Panc1 (cell line): ENCODE results near the gene C12orf42. TPM values are rescaled to one million over a fixed set of nuclear protein-coding genes. Genes with fewer than 3 reads are reported as not detected.
"Not testable (repeated sequence)": the region's sequence is repeated elsewhere in the genome, so short reads cannot be mapped to it uniquely, and the experiment has no call there.

Experiments used
- ATAC-seq: fragments of 200-7000 bp; cut with Tn5 transposase; 2 replicates; pipeline ENCODE4 v1.9.1; 2020; ENCODE audit warnings: mild to moderate bottlenecking, moderate library complexity
- BruUV-seq: library from RNA; stranded (reverse); fragments of 400-500 nt; replicated peaks from 2 replicates; lab custom pipeline; 2021; lab: Mats Ljungman, UMichigan
- CTCF ChIA-PET: fragments of 300-600 bp; sonication (Branson Sonifier 250); formaldehyde crosslinking; loops from one replicate; lab custom pipeline; 2022; ENCODE audit warnings: antibody characterized with exemption; lab: Charles Lee
- POLR2A ChIA-PET: fragments of 300-600 bp; sonication (Branson Sonifier 250); formaldehyde crosslinking; loops from one replicate; lab custom pipeline; 2022; ENCODE audit warnings: antibody characterized with exemption; lab: Charles Lee
- DNase-seq: peaks from one replicate; pipeline ENCODE4 v3.0.0-alpha.2; 2010; ENCODE audit warnings: low read depth, low spot score
- H3K27ac ChIP-seq: 2 replicates; pipeline ENCODE4 v1.5.1; 2011; ENCODE audit warnings: mild to moderate bottlenecking, low read length, inconsistent platforms
- H3K27me3 ChIP-seq: fragments of 200-500 bp; sonication (Bioruptor generic); 2 replicates; pipeline ENCODE4 v1.6.0; 2014; ENCODE audit warnings: low read length, inconsistent platforms; ENCODE audit not compliant: control insufficient read depth, insufficient read depth
- H3K36me3 ChIP-seq: fragments of 200-500 bp; sonication (Bioruptor generic); 2 replicates; pipeline ENCODE4 v1.5.1; 2014; ENCODE audit warnings: inconsistent platforms, mild to moderate bottlenecking, low read length, moderate library complexity; ENCODE audit not compliant: control insufficient read depth, insufficient read depth
- H3K4me1 ChIP-seq: 2 replicates; pipeline ENCODE4 v1.5.1; 2011; ENCODE audit warnings: inconsistent platforms, mild to moderate bottlenecking, low read length, moderate library complexity; ENCODE audit not compliant: control insufficient read depth, insufficient read depth
- H3K4me3 ChIP-seq, 2 experiments: 2 replicates each; pipeline ENCODE4 v1.5.1; 2011 to 2012; ENCODE audit warnings: low read depth in 2 of 2, low read length in 2 of 2, mild to moderate bottlenecking in 2 of 2, inconsistent platforms in 1 of 2, moderate library complexity in 1 of 2
- H3K9me3 ChIP-seq: fragments of 200-500 bp; sonication (Bioruptor generic); 2 replicates; pipeline ENCODE4 v1.5.1; 2014; ENCODE audit warnings: low read depth, mild to moderate bottlenecking, inconsistent platforms, low read length, moderate library complexity; ENCODE audit not compliant: control insufficient read depth, insufficient read depth
- CTCF ChIP-seq: fragments of 450-650 bp; IDR thresholded peaks from 2 replicates; pipeline ENCODE4 v1.5.1; 2017; ENCODE audit warnings: mild to moderate bottlenecking
- POLR2AphosphoS5 ChIP-seq: IDR thresholded peaks from 2 replicates; pipeline ENCODE4 v1.6.1; 2012; ENCODE audit warnings: mild to moderate bottlenecking, low read depth, low read length, moderate library complexity
- REST ChIP-seq, 2 experiments: IDR thresholded peaks; 2 replicates each; pipeline ENCODE4 v1.6.1; 2011 to 2012; ENCODE audit warnings: low read depth in 2 of 2, control low read depth in 1 of 2, low read length in 1 of 2, mild to moderate bottlenecking in 1 of 2, moderate library complexity in 1 of 2; ENCODE audit not compliant: insufficient read depth in 1 of 2
- SIN3A ChIP-seq: IDR thresholded peaks from 2 replicates; pipeline ENCODE4 v1.6.1; 2012; ENCODE audit warnings: low read depth, mild to moderate bottlenecking, low read length, moderate library complexity, borderline replicate concordance; ENCODE audit not compliant: insufficient read depth
- TCF7L2 ChIP-seq: IDR thresholded peaks from 2 replicates; pipeline ENCODE4 v1.6.1; 2011; ENCODE audit warnings: mild to moderate bottlenecking, low read depth, low read length, inconsistent platforms
- in situ Hi-C: cut with HindIII; loops from 2 replicates; pipeline ENCODE4 v1.10.0; 2016; ENCODE audit warnings: low sequenced_read_pairs, low pct_unique_long_range_greater_than_20kb
- intact Hi-C: fragments of 100-400 bp; cut with micrococcal nuclease; formaldehyde crosslinking; loops from one replicate; pipeline ENCODE4 v1.10.0; 2022; ENCODE audit not compliant: unreplicated experiment
- total RNA-seq: library from RNA; stranded (reverse); gene quantifications from one replicate; pipeline ENCODE4 v1.2.1, GENCODE V29; 2021; ENCODE audit not compliant: unreplicated experiment

Gene C12orf42
- total RNA-seq, 1 experiment from 2014 or later = not detected

- no TSS peak for BruUV-seq
- POLR2A ChIA-PET = no interaction called here
These were observed 52.9 kb downstream of the C12orf42 start for GRCh38 chr12:103442822-103443221.

GRCh38 chr12:103442182-103442555, 53.6 kb downstream of the C12orf42 start:
- BruUV-seq = no TSS peak
- intact Hi-C loops = no loop called here
- Histone ChIP-seq H3K27me3 (no peaks in the 10 kb centered on the region), H3K27ac (no peak overlapping the region), H3K36me3 (no peaks in the 10 kb centered on the region), H3K4me1 (no peaks in the 10 kb centered on the region), H3K4me3 (no peak overlapping the region), H3K9me3 (no peaks in the 10 kb centered on the region)
- no peak for TF ChIP-seq TCF7L2
- no peak for TF ChIP-seq SIN3A
- ATAC-seq (no peak), DNase-seq (no peak)
- ChIA-PET CTCF (no interaction called here), POLR2A (no interaction called here)
- in situ Hi-C loops = no loop called here

More at GRCh38 chr12:103442822-103443221, 52.9 kb downstream of the C12orf42 start:
- intact Hi-C loops (no loop called here), in situ Hi-C loops (no loop called here)
- no peak overlapping the region for H3K27ac ChIP-seq
- ATAC-seq (no peak), DNase-seq (no peak)
- H3K27me3 ChIP-seq = no peaks in the 10 kb centered on the region
- no peak for TF ChIP-seq SIN3A
- no peak for TF ChIP-seq REST (IDR thresholded peaks at IDR 0.05; ENCODE audit: insufficient read depth in 1 of 2, low read depth in 2 of 2, low read length in 1 of 2)
- TF ChIP-seq CTCF = no peak
- no peak for TF ChIP-seq POLR2AphosphoS5
- TF ChIP-seq TCF7L2 = no peak
- no peaks in the 10 kb centered on the region for H3K9me3 ChIP-seq
- H3K4me3 ChIP-seq = no peak overlapping the region
- no peaks in the 10 kb centered on the region for H3K36me3 ChIP-seq
- CTCF ChIA-PET = no interaction called here
- H3K4me1 ChIP-seq = no peaks in the 10 kb centered on the region

GRCh38 chr12:103441437-103442181, 54.2 kb downstream of the C12orf42 start:
- H3K4me3 ChIP-seq = no peak overlapping the region
- POLR2A ChIA-PET = no interaction called here
- H3K27me3 ChIP-seq = no peaks in the 10 kb centered on the region
- BruUV-seq = no TSS peak
- no peak overlapping the region for H3K27ac ChIP-seq
- H3K4me1 ChIP-seq = no peaks in the 10 kb centered on the region
- H3K36me3 ChIP-seq = no peaks in the 10 kb centered on the region
- in situ Hi-C loops (no loop called here), intact Hi-C loops (no loop called here)
- ATAC-seq = no peak
- no peak for DNase-seq
- no peak for TF ChIP-seq SIN3A
- no peak for TF ChIP-seq TCF7L2
- CTCF ChIA-PET = no interaction called here
- no peaks in the 10 kb centered on the region for H3K9me3 ChIP-seq

- POLR2A ChIA-PET, H3K36me3 ChIP-seq, H3K27me3 ChIP-seq, DNase-seq, BruUV-seq, intact Hi-C loops, H3K9me3 ChIP-seq, ATAC-seq, CTCF ChIA-PET, H3K4me1 ChIP-seq, H3K4me3 ChIP-seq, in situ Hi-C loops, H3K27ac ChIP-seq: not testable (repeated sequence)
These were observed 61.3 kb downstream of the C12orf42 start for GRCh38 chr12:103434165-103435105.
